ENCODE measurements around the gene RALGDS. TPM values are rescaled to one million over a fixed set of nuclear protein-coding genes. Genes with fewer than 3 reads are reported as not detected.

RALGDS gene
- total and polyA plus RNA-seq, 2 of the 13 experiments (the other 11 are each of a cell fraction or from before 2014, with no cell fraction given) = 12.9 to 25.5 TPM

GRCh38 chr9:133147412-133148198 is 26.6 kb upstream of the RALGDS start (continued):
- TF ChIP-seq ZNF687 (CRISPR knock-in tag; IDR thresholded peaks at IDR 0.05) (peak; percentile 36), ATRX (CRISPR knock-in tag; IDR thresholded peaks at IDR 0.05; ENCODE audit: borderline replicate concordance) (no peak), MTA3 (CRISPR knock-in tag; IDR thresholded peaks at IDR 0.05) (no peak), GZF1 (CRISPR knock-in tag; IDR thresholded peaks at IDR 0.05) (no peak), RARA (CRISPR knock-in tag; IDR thresholded peaks at IDR 0.05) (no peak)

GRCh38 chr9:133146746-133147411 is 25.8 kb upstream of the RALGDS start:
- Histone ChIP-seq H3K36me3 (replicated peaks in 1 of 2; ENCODE audit: control insufficient read depth in 1 of 2, insufficient read depth in 2 of 2, low read length in 2 of 2) (no peaks in the 10 kb centered on the region), H3K27ac (ENCODE audit: extremely low read length, insufficient read depth, low read length) (no peak overlapping the region), H3K9ac (ENCODE audit: insufficient read depth, low read depth, low read length) (no peak overlapping the region), H3K4me3 (replicated peaks in 1 of 3; ENCODE audit: insufficient read depth in 1 of 3, low read depth in 2 of 3, low read length in 3 of 3) (peak overlapping the region in 1 of 3 experiments; percentile 88; a peak in 1 of 6 replicates), H3K4me2 (ENCODE audit: low read depth, low read length) (peak overlapping the region; percentile 100; the same call in 1 of the 2 replicates), H3K4me1 (ENCODE audit: insufficient read depth, low read length) (peaks cover 59% of the 10 kb centered on the region), H3K27me3 (ENCODE audit: control insufficient read depth in 1 of 2, insufficient read depth in 2 of 2, low read length in 2 of 2) (no peaks in the 10 kb centered on the region; a peak in 1 of 5 replicates), H2AFZ (ENCODE audit: low read length) (no peak overlapping the region), H3K9me3 (ENCODE audit: low read length) (no peaks in the 10 kb centered on the region), H4K20me1 (ENCODE audit: insufficient read depth, low read length) (peaks cover 10% of the 10 kb centered on the region; the same call in 1 of the 2 replicates), H3K79me2 (ENCODE audit: insufficient read depth, low read length) (peaks cover 5% of the 10 kb centered on the region)
- CTCF ChIA-PET (ENCODE audit: low intra/inter-chr PET ratio, low total read pairs) = interaction anchor here (5.7 kb wide), 1 partner anchor 43 kb away, joined by 70 read pairs; no protein-coding TSS in a partner anchor
- in situ Hi-C loops (cut with HindIII; ENCODE audit: extremely low pct_ligation_motif_present, low pct_unique_long_range_greater_than_20kb) = loop anchor here (5.0 to 10.0 kb wide), 2 partner anchors 40 to 102 kb away; no protein-coding TSS in a partner anchor
- no peak for ATAC-seq
- TF ChIP-seq SNRNP70 (IDR thresholded peaks at IDR 0.05; ENCODE audit: low read depth, low read length) (no peak), FOSL2 (CRISPR knock-in tag; IDR thresholded peaks at IDR 0.05) (no peak), TBX2 (CRISPR knock-in tag; IDR thresholded peaks at IDR 0.05; ENCODE audit: borderline replicate concordance) (0 out of 2 replicates have a peak, but pooled peaks have one; percentile 20)
- BruUV-seq (replicated peaks) = no TSS peak
- FAIRE-seq = no peak
- no peak for DNase-seq (ENCODE audit: low spot score)
- intact Hi-C loops (cut with micrococcal nuclease; ENCODE audit: unreplicated experiment) = loop anchor here (5.0 kb wide), 2 partner anchors 105 to 120 kb away; no protein-coding TSS in a partner anchor
- WGBS (ENCODE audit: low lambda C conversion rate) = 69% methylated on average over 7 of the region's 7 CpGs
- POLR2A ChIA-PET = no interaction called here
